ENCODE measurements around the gene PIGA. TPM values are rescaled to one million over a fixed set of nuclear protein-coding genes. Genes with fewer than 3 reads are reported as not detected.
"Not testable (repeated sequence)": the region's sequence is repeated elsewhere in the genome, so short reads cannot be mapped to it uniquely, and the experiment has no call there.

PIGA gene
- total RNA-seq, 1 donor from 2014 or later = 40.6 TPM

DNA sequence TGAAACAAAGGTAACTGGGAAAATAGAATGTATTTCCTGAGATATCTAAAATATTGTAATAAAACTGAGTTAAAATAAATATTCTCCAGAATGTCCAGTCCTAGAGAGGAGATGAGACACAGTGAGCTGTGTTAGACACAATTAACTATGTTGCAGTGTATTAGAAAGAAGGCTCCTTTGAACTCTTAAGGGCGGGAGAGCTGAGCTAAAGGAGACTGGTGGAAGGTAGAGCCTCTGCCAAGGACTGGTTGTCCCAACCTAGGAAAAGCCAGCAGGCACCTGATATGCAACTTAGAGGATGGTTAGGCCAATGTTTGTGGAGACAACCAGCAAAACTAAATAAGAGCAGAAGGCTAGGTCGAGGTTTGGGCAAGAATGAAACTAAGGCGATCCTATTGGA is 24.2 kb downstream of the PIGA start:
- Mint-ChIP-seq H3K4me1 (ENCODE audit: low read depth) (no peaks in the 10 kb centered on the region), H3K27me3 (ENCODE audit: low read depth) (no peaks in the 10 kb centered on the region), H3K27ac (no peak overlapping the region)

DNA sequence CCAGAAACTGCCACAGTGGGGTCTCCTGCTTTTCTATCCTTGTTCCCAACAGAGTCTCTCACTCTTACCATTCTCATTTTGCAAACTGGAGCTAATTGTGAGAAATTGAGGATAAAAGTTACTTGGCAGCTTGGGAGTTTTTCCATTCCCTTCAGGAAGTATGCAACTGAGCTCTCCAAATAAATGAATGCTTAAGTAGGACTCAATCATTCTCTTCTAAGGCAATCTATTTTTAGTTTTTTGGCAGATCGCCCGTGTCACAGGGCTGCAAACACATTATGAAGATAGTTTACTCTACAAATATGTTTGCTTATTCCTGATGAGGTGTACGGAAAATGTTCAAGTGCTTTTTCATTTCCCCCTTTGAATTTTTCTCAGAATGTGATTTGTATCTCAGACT is 25.2 kb downstream of the PIGA start:
- H3K4me1 Mint-ChIP-seq (ENCODE audit: low read depth) = no peaks in the 10 kb centered on the region
- no peak overlapping the region for H3K27ac Mint-ChIP-seq
- no peaks in the 10 kb centered on the region for H3K27me3 Mint-ChIP-seq (ENCODE audit: low read depth)
- intact Hi-C loops (cut with micrococcal nuclease) = no loop called here
- DNase-seq (ENCODE audit: low spot score) = no peak
- no peaks in the 10 kb centered on the region for H3K9me3 Mint-ChIP-seq
- H3K4me3 Mint-ChIP-seq (ENCODE audit: low read depth) = no peak overlapping the region
- no peaks in the 10 kb centered on the region for H3K36me3 Mint-ChIP-seq (ENCODE audit: low read depth)

More for the DNA sequence above, 24.2 kb downstream of the PIGA start:
- H3K36me3 Mint-ChIP-seq (ENCODE audit: low read depth) = no peaks in the 10 kb centered on the region
- no peak for DNase-seq (ENCODE audit: low spot score)
- intact Hi-C loops (cut with micrococcal nuclease) = no loop called here
- H3K9me3 Mint-ChIP-seq = no peaks in the 10 kb centered on the region
- no peak overlapping the region for H3K4me3 Mint-ChIP-seq (ENCODE audit: low read depth)

DNA sequence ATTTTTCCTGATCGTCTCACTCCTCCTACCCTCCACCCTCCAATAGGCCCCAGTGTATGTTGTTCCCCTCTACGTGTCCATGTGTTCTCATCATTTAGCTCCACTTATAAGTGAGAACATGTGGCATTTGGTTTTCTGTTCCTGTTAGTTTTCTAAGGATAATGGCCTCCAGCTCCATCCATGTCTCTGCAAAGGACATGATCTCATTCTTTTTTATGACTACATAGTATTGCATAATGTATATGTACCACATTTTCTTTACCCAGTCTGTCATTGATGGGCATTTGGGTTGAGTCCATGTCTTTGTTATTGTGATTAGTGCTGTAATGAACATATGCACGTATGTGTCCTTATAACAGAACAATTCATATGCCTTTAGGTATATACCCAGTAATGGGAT is 29.4 kb downstream of the PIGA start:
- DNase-seq (ENCODE audit: low spot score); intact Hi-C loops (cut with micrococcal nuclease); H3K27ac Mint-ChIP-seq; H3K4me3 Mint-ChIP-seq (ENCODE audit: low read depth); H3K9me3 Mint-ChIP-seq; H3K4me1 Mint-ChIP-seq (ENCODE audit: low read depth); H3K27me3 Mint-ChIP-seq (ENCODE audit: low read depth); H3K36me3 Mint-ChIP-seq (ENCODE audit: low read depth): not testable (repeated sequence)

DNA sequence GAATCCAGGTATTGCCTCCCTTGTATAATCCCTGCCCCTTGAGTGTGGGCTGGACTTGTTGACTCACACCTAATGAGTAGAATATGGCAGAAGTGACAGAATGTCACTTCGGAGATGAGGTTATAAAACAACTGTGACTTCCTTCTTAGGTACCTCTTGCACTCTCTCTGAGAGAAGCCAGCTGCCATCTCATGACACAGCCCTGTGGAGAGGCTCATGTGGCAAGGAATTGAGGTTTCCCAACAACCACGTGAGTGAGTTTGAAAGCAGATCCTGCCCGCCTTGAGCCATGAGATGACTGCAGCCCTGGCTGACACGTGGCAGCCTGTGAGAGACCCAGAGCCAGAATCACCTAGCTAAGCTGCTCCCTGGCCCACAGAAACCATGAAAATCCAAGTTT is 33.4 kb downstream of the PIGA start:
- no peaks in the 10 kb centered on the region for H3K36me3 Mint-ChIP-seq (ENCODE audit: low read depth)
- H3K4me1 Mint-ChIP-seq (ENCODE audit: low read depth) = peaks cover 7% of the 10 kb centered on the region
- H3K27me3 Mint-ChIP-seq (ENCODE audit: low read depth) = no peaks in the 10 kb centered on the region
- H3K4me3 Mint-ChIP-seq (ENCODE audit: low read depth) = no peak overlapping the region
- H3K27ac Mint-ChIP-seq = no peak overlapping the region
- no peaks in the 10 kb centered on the region for H3K9me3 Mint-ChIP-seq
- intact Hi-C loops (cut with micrococcal nuclease) = loop anchor here (5.0 kb wide), 1 partner anchor 165 kb away; no protein-coding TSS in a partner anchor
- no peak for DNase-seq (ENCODE audit: low spot score)

DNA sequence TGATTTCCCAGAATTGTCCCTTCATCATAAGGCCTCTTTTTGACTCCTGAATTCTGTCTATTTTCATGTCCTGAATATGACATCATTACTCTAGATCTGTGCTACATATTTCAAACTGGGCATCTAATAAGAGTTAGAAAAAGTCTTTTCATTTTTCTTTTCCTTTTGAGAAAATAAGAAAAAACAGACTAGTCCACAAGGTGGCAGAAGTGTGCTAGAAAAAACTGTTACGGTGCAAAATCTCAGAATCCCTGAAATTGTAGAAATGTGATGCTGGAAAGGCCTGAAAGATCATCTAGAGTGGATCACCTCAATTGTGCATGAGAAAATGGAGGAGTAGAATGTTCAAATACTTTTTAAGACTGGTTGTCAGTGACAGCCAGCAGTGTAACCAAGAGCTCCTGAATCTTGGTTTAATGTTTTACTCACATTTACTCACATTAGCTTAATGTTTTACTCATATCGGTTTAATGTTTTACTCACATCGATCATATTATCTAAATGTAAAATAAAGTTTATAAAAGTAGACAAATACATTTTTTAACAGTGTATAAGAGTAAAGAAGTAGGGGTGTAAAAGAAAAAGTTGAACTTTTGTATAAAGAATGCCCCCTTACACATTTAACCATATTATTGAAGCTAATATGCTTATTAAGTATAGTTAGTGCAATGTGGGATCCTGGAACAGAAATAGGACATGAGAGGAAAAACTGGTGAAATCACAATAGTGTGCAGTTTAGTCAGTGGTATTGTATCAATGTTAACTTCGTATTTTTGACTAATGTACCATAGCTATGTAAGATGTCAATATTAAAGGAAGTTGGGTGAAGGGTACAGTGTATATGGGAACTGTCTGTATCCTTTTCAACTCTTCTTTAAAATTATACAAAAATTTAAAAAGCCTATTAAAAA is 35.1 kb downstream of the PIGA start:
- no peaks in the 10 kb centered on the region for H3K27me3 Mint-ChIP-seq (ENCODE audit: low read depth)
- H3K27ac Mint-ChIP-seq = no peak overlapping the region
- peaks cover 7% of the 10 kb centered on the region for H3K4me1 Mint-ChIP-seq (ENCODE audit: low read depth)
- H3K9me3 Mint-ChIP-seq = no peaks in the 10 kb centered on the region
- H3K4me3 Mint-ChIP-seq (ENCODE audit: low read depth) = no peak overlapping the region
- H3K36me3 Mint-ChIP-seq (ENCODE audit: low read depth) = no peaks in the 10 kb centered on the region
- DNase-seq (ENCODE audit: low spot score) = no peak
- intact Hi-C loops (cut with micrococcal nuclease) = loop anchor here (5.0 kb wide), 1 partner anchor 167 kb away; no protein-coding TSS in a partner anchor

DNA sequence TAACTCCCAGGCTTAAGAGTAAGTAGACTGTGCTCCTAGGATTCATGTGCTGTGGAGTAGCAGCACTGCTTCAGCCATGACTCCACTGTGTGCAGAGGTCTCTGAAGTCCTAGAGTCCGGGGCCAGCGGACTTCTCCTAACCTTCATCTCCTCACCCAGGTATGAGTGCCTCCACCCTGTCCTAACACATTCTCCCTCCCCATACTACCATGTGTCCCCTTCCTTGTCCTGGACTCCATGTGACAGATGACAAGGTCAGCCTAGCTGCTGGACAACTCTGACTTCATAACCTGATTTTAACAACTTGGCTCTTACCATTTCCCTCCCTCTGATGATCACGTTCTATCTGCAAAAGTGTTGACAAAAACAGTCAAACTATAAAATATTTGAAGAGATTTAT is 36.5 kb downstream of the PIGA start:
- intact Hi-C loops (cut with micrococcal nuclease) = no loop called here
- H3K36me3 Mint-ChIP-seq (ENCODE audit: low read depth) = no peaks in the 10 kb centered on the region
- no peaks in the 10 kb centered on the region for H3K9me3 Mint-ChIP-seq
- H3K4me1 Mint-ChIP-seq (ENCODE audit: low read depth) = peaks cover 7% of the 10 kb centered on the region
- H3K27me3 Mint-ChIP-seq (ENCODE audit: low read depth) = no peaks in the 10 kb centered on the region
- H3K4me3 Mint-ChIP-seq (ENCODE audit: low read depth) = no peak overlapping the region
- no peak overlapping the region for H3K27ac Mint-ChIP-seq
- DNase-seq (ENCODE audit: low spot score) = no peak

DNA sequence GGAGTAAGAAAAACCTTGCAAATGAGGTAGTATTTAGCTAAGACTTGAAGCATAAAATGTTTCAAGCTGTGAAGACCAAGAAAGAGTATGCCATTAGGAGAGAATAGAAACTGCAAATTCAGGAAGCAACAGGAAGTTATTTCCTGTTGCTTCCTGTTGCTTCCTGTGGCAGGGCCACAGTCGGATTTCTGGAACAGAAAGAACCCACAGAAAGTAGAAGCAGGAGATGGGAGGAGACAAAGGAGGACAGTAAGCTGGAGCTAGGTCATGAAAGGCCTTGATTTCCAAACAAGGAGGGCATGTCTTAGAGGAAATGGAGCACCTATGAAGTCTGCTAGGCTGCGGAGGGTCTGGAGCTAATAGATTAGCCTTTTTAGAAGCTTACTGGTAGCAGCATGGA is 37.1 kb downstream of the PIGA start:
- Mint-ChIP-seq H3K27ac (no peak overlapping the region), H3K27me3 (ENCODE audit: low read depth) (no peaks in the 10 kb centered on the region), H3K36me3 (ENCODE audit: low read depth) (no peaks in the 10 kb centered on the region), H3K9me3 (no peaks in the 10 kb centered on the region), H3K4me3 (ENCODE audit: low read depth) (no peak overlapping the region), H3K4me1 (ENCODE audit: low read depth) (peaks cover 7% of the 10 kb centered on the region)
- no peak for DNase-seq (ENCODE audit: low spot score)
- intact Hi-C loops (cut with micrococcal nuclease) = no loop called here

DNA sequence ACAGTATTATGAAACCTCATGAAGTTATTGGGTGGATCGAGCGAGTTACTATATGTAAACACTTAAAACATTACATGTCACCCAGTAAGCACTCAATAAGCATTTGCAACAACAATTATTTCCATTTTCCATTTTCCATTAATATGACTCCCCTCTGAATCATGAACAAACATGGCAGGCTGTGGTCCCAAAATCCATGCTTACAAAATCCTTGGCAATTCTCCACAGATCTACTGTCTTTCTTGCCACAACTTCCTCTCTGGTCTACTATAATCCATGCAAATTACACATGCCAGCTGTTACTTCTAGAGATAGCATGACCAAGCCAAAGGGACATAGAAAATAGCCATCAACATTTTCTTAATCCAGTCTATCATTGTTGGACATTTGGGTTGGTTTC is 41.9 kb downstream of the PIGA start:
- Mint-ChIP-seq H3K4me1 (ENCODE audit: low read depth) (no peaks in the 10 kb centered on the region), H3K36me3 (ENCODE audit: low read depth) (no peaks in the 10 kb centered on the region), H3K9me3 (no peaks in the 10 kb centered on the region), H3K27me3 (ENCODE audit: low read depth) (no peaks in the 10 kb centered on the region), H3K27ac (no peak overlapping the region), H3K4me3 (ENCODE audit: low read depth) (no peak overlapping the region)
- intact Hi-C loops (cut with micrococcal nuclease) = no loop called here
- no peak for DNase-seq (ENCODE audit: low spot score)

DNA sequence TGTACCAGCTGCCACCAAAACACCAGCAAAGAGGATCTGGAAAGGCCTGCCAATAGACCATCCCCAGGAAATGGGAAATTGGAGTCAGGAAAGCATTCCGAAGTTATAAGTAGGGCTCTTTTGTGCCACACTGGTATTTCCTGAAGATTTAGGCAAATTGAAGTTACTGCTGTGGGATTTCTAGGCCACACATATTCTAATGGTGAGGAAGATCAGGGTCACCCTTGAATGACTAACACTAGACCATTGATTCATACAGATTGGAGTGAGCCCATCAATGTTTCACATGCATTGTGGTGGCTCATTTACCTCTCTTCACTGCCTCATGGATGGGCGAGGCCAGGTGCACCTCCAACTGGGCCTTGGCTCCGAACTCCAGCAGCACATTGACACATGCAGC is 42.5 kb downstream of the PIGA start:
- no peak overlapping the region for H3K27ac Mint-ChIP-seq
- no peaks in the 10 kb centered on the region for H3K27me3 Mint-ChIP-seq (ENCODE audit: low read depth)
- no peak for DNase-seq (ENCODE audit: low spot score)
- H3K4me1 Mint-ChIP-seq (ENCODE audit: low read depth) = no peaks in the 10 kb centered on the region
- no peak overlapping the region for H3K4me3 Mint-ChIP-seq (ENCODE audit: low read depth)
- H3K36me3 Mint-ChIP-seq (ENCODE audit: low read depth) = no peaks in the 10 kb centered on the region
- intact Hi-C loops (cut with micrococcal nuclease) = no loop called here
- no peaks in the 10 kb centered on the region for H3K9me3 Mint-ChIP-seq

DNA sequence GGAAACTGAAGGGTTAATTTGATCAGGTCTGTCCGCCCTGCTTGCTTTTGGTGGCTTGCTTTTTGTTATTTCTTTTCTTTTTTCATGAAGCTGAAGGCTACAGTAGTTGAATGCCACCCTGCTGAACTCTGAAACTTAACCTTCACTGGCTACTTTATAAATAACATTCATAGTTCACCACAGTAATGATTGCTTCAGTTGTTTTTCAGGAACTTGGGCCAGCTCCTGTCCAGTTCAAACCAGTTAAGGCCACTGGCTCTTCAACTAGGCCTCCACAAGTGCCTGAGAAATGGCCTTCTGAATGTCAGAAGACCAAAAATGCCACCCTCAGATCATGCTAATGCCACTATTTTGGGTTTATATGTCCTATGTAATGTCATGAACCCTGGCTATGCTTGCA is 57.7 kb downstream of the PIGA start:
- DNase-seq (ENCODE audit: low spot score) = no peak
- H3K36me3 Mint-ChIP-seq (ENCODE audit: low read depth) = no peaks in the 10 kb centered on the region
- no peaks in the 10 kb centered on the region for H3K27me3 Mint-ChIP-seq (ENCODE audit: low read depth)
- intact Hi-C loops (cut with micrococcal nuclease) = no loop called here
- no peak overlapping the region for H3K4me3 Mint-ChIP-seq (ENCODE audit: low read depth)
- no peaks in the 10 kb centered on the region for H3K4me1 Mint-ChIP-seq (ENCODE audit: low read depth)
- no peaks in the 10 kb centered on the region for H3K9me3 Mint-ChIP-seq
- H3K27ac Mint-ChIP-seq = no peak overlapping the region

DNA sequence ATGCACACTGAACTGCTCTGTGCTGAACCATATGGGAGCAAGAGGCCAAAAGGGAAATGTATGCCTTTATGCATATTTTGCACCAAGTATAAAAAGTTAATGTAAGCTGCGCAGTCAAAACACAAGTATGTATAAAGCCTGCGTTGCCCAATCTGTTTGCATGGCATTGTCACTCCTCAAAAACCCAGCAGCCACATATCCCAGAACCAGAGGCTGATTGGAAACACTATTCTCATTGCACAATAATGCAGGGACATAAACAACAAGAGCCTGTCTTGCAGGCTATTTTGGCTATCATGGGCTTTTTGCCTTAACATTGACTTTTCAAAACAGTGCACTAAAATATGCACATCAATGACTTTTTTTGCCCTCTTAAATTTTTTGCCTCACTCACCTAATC is 60.4 kb downstream of the PIGA start:
- Mint-ChIP-seq H3K27me3 (ENCODE audit: low read depth) (no peaks in the 10 kb centered on the region), H3K4me3 (ENCODE audit: low read depth) (no peak overlapping the region), H3K4me1 (ENCODE audit: low read depth) (peaks cover 1% of the 10 kb centered on the region), H3K36me3 (ENCODE audit: low read depth) (no peaks in the 10 kb centered on the region), H3K27ac (no peak overlapping the region), H3K9me3 (no peaks in the 10 kb centered on the region)
- intact Hi-C loops (cut with micrococcal nuclease) = no loop called here
- DNase-seq (ENCODE audit: low spot score) = no peak

DNA sequence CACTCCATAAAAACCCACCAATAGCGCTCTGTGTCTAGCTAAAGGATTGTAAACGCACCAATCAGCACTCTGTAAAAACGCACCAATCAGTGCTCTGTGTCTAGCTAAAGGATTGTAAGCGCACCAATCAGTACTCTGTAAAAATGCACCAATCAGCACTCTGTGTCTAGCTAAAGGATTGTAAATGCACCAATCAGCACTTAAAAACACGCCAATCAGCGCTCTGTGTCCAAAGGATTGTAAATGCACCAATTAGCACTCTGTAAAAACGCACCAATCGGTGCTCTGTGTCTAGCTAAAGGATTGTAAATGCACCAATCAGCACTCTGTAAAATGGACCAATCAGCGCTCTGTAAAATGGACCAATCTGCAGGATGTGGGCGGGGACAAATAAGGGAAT is 62.0 kb downstream of the PIGA start:
- H3K27ac Mint-ChIP-seq; H3K4me3 Mint-ChIP-seq (ENCODE audit: low read depth); intact Hi-C loops (cut with micrococcal nuclease); H3K27me3 Mint-ChIP-seq (ENCODE audit: low read depth); H3K36me3 Mint-ChIP-seq (ENCODE audit: low read depth); H3K4me1 Mint-ChIP-seq (ENCODE audit: low read depth); H3K9me3 Mint-ChIP-seq; DNase-seq (ENCODE audit: low spot score): not testable (repeated sequence)

DNA sequence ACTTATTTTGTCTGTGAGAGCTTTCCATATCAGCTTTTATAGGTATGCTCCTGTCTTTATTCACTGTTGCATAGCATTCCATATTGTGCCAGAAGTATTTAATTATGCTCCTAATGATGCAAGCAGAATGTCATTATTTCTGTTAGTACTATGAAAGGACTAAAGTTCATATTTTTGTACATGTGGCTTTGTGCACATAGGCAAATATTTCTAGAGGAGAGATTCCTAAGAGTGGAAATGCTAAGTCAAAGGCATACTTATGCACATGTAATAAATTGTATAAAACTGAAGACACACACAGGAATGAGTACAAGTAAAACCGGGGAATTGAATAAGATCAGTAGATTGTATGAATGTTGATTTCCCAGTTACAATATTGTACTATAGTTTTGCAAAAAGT is 63.6 kb downstream of the PIGA start:
- intact Hi-C loops (cut with micrococcal nuclease) = no loop called here
- peaks cover 5% of the 10 kb centered on the region for H3K4me1 Mint-ChIP-seq (ENCODE audit: low read depth)

More for the DNA sequence above, 63.6 kb downstream of the PIGA start:
- DNase-seq (ENCODE audit: low spot score) = no peak
- no peaks in the 10 kb centered on the region for H3K36me3 Mint-ChIP-seq (ENCODE audit: low read depth)
- H3K4me3 Mint-ChIP-seq (ENCODE audit: low read depth) = no peak overlapping the region
- H3K27ac Mint-ChIP-seq = no peak overlapping the region
- no peaks in the 10 kb centered on the region for H3K27me3 Mint-ChIP-seq (ENCODE audit: low read depth)
- no peaks in the 10 kb centered on the region for H3K9me3 Mint-ChIP-seq
